BLaER1 treated with 17β-estradiol and CSF1 and Interleukin-3, amounts not matched to agents 10 nM and 100 nM (cell line): ENCODE results near the gene VOPP1.

ENCODE experiments used
- H3K27ac ChIP-seq, 11 experiments: shearing (Covaris generic); formaldehyde crosslinking; 2 replicates each; pipeline ENCODE4 v1.8.1; 2022
- H3K27me3 ChIP-seq, 11 experiments: shearing (Covaris generic); formaldehyde crosslinking; 2 replicates each; pipeline ENCODE4 v1.8.1; 2022
- H3K36me3 ChIP-seq, 11 experiments: shearing (Covaris generic); formaldehyde crosslinking; 2 replicates each; pipeline ENCODE4 v1.8.1; 2022
- H3K4me1 ChIP-seq, 10 experiments: shearing (Covaris generic); formaldehyde crosslinking; 2 replicates each; pipeline ENCODE4 v1.8.1; 2022
- H3K4me2 ChIP-seq, 11 experiments: shearing (Covaris generic); formaldehyde crosslinking; 2 replicates each; pipeline ENCODE4 v1.8.1; 2022
- H3K4me3 ChIP-seq, 10 experiments: shearing (Covaris generic); formaldehyde crosslinking; 2 replicates each; pipeline ENCODE4 v1.8.1; 2022
- H3K9ac ChIP-seq, 11 experiments: shearing (Covaris generic); formaldehyde crosslinking; 2 replicates each; pipeline ENCODE4 v1.8.1; 2022
- H3K9me3 ChIP-seq, 11 experiments: shearing (Covaris generic); formaldehyde crosslinking; replicated peaks in 1 of 11; 2 replicates each; pipeline ENCODE4 v1.8.1; 2022
- H4K20me1 ChIP-seq, 11 experiments: shearing (Covaris generic); formaldehyde crosslinking; 2 replicates each; pipeline ENCODE4 v1.8.1; 2022
- Cebpa-rat ChIP-seq, 11 experiments: shearing (Covaris generic); IDR thresholded peaks; 2 replicates each; pipeline ENCODE4 v1.8.1; 2022

Gene VOPP1

GRCh38 chr7:55563596-55564325 is 8.5 kb downstream of the VOPP1 start:
- H3K36me3 ChIP-seq, result peaks cover 0 to 13% (median 0%) of the 10 kb centered on the region in 11 experiments; a peak in 6 of 22 replicates
- no peak overlapping the region for H3K4me3 ChIP-seq
- no peaks in the 10 kb centered on the region for H3K9me3 ChIP-seq
- no peaks in the 10 kb centered on the region for H3K27me3 ChIP-seq
- TF ChIP-seq Cebpa-rat (IDR thresholded peaks at IDR 0.05), result no peak
- H3K27ac ChIP-seq, result peak overlapping the region in 1 of 11 experiments; percentile 8; a peak in 1 of 22 replicates
- peak overlapping the region in 3 of 11 experiments; percentile 69 to 75 (median 71); a peak in 5 of 22 replicates for H3K4me2 ChIP-seq
- peaks cover 53 to 99% (median 90%) of the 10 kb centered on the region in 11 experiments; a peak in 21 of 22 replicates for H4K20me1 ChIP-seq
- H3K9ac ChIP-seq, result no peak overlapping the region
- peaks cover 32 to 72% (median 47%) of the 10 kb centered on the region in 10 experiments for H3K4me1 ChIP-seq

DNA sequence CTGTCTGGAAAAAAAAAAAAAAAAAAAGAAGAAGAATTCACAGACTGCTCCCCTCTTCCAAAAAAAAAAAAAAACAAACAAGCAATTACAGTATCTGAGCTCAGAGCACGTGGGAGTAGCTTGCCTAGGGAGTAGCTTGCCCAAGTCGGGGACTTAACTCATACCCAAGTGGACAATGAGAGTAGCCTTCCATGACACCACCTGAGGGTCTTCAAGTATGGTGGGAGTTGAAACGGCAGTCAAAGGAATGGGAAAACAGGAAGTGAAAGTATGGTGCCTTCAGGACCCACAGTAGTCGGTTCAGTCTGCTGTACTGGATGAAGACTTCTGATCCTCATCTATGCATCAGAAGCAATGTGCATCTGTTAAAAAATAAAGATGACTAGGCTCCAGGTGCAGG is 10.6 kb downstream of the VOPP1 start:
- Histone ChIP-seq H4K20me1 (peaks cover 49 to 99% (median 90%) of the 10 kb centered on the region in 11 experiments; a peak in 21 of 22 replicates), H3K4me2 (peak overlapping the region in 5 of 11 experiments; percentile 21 to 56 (median 32); a peak in 8 of 22 replicates), H3K4me1 (peaks cover 31 to 76% (median 46%) of the 10 kb centered on the region in 10 experiments), H3K4me3 (no peak overlapping the region), H3K9me3 (no peaks in the 10 kb centered on the region), H3K36me3 (peaks cover 0 to 5% (median 0%) of the 10 kb centered on the region in 11 experiments; a peak in 2 of 22 replicates), H3K27ac (no peak overlapping the region), H3K9ac (no peak overlapping the region), H3K27me3 (no peaks in the 10 kb centered on the region)
- TF ChIP-seq Cebpa-rat (IDR thresholded peaks at IDR 0.05), result no peak

GRCh38 chr7:55558962-55559920 is 13.1 kb downstream of the VOPP1 start:
- no peak overlapping the region for H3K9ac ChIP-seq
- H3K4me3 ChIP-seq, result no peak overlapping the region
- no peak for TF ChIP-seq Cebpa-rat (IDR thresholded peaks at IDR 0.05)
- H4K20me1 ChIP-seq, result peaks cover 44 to 100% (median 91%) of the 10 kb centered on the region in 11 experiments; a peak in 21 of 22 replicates
- no peaks in the 10 kb centered on the region for H3K9me3 ChIP-seq
- peaks cover 6 to 25% (median 17%) of the 10 kb centered on the region in 11 experiments; a peak in 18 of 22 replicates for H3K36me3 ChIP-seq
- H3K27me3 ChIP-seq, result no peaks in the 10 kb centered on the region
- H3K4me1 ChIP-seq, result peaks cover 27 to 60% (median 34%) of the 10 kb centered on the region in 10 experiments
- H3K4me2 ChIP-seq, result peak overlapping the region in 5 of 11 experiments; percentile 5 to 42 (median 26); a peak in 3 of 22 replicates
- peak overlapping the region in 1 of 11 experiments; percentile 21; a peak in 1 of 22 replicates for H3K27ac ChIP-seq

GRCh38 chr7:55557666-55558188 is 14.6 kb downstream of the VOPP1 start:
- H3K9ac ChIP-seq, result no peak overlapping the region

GRCh38 chr7:55556492-55556891 is 15.8 kb downstream of the VOPP1 start:
- Histone ChIP-seq H3K36me3 (peaks cover 7 to 31% (median 19%) of the 10 kb centered on the region in 11 experiments; a peak in 17 of 22 replicates), H3K27ac (no peak overlapping the region), H3K9me3 (no peaks in the 10 kb centered on the region), H3K4me3 (no peak overlapping the region), H3K4me2 (no peak overlapping the region; a peak in 1 of 22 replicates), H3K4me1 (peaks cover 40 to 63% (median 49%) of the 10 kb centered on the region in 10 experiments), H3K9ac (no peak overlapping the region), H4K20me1 (peaks cover 50 to 100% (median 93%) of the 10 kb centered on the region in 11 experiments; a peak in 21 of 22 replicates), H3K27me3 (no peaks in the 10 kb centered on the region)
- no peak for TF ChIP-seq Cebpa-rat (IDR thresholded peaks at IDR 0.05)

More at GRCh38 chr7:55557666-55558188, 14.6 kb downstream of the VOPP1 start:
- peak overlapping the region in 8 of 11 experiments; percentile 3 to 50 (median 28); a peak in 13 of 22 replicates for H3K4me2 ChIP-seq
- no peak overlapping the region for H3K27ac ChIP-seq
- H3K9me3 ChIP-seq, result no peaks in the 10 kb centered on the region
- H3K4me1 ChIP-seq, result peaks cover 42 to 65% (median 47%) of the 10 kb centered on the region in 10 experiments
- H3K36me3 ChIP-seq, result peaks cover 7 to 31% (median 19%) of the 10 kb centered on the region in 11 experiments; a peak in 18 of 22 replicates
- H3K27me3 ChIP-seq, result no peaks in the 10 kb centered on the region
- H4K20me1 ChIP-seq, result peaks cover 47 to 100% (median 95%) of the 10 kb centered on the region in 11 experiments; a peak in 21 of 22 replicates
- TF ChIP-seq Cebpa-rat (IDR thresholded peaks at IDR 0.05), result no peak
- no peak overlapping the region for H3K4me3 ChIP-seq

- no peaks in the 10 kb centered on the region for H3K9me3 ChIP-seq
- H3K4me1 ChIP-seq, result peaks cover 40 to 61% (median 50%) of the 10 kb centered on the region in 10 experiments
- no peak overlapping the region for H3K9ac ChIP-seq
- no peak overlapping the region for H3K4me2 ChIP-seq
- no peak overlapping the region for H3K27ac ChIP-seq
- no peaks in the 10 kb centered on the region for H3K27me3 ChIP-seq
- H4K20me1 ChIP-seq, result peaks cover 50 to 100% (median 93%) of the 10 kb centered on the region in 11 experiments; a peak in 21 of 22 replicates
- H3K36me3 ChIP-seq, result peaks cover 7 to 31% (median 19%) of the 10 kb centered on the region in 11 experiments; a peak in 17 of 22 replicates
- TF ChIP-seq Cebpa-rat (IDR thresholded peaks at IDR 0.05), result no peak
- no peak overlapping the region for H3K4me3 ChIP-seq
Observed at GRCh38 chr7:55556031-55556430, 16.3 kb downstream of the VOPP1 start.

DNA sequence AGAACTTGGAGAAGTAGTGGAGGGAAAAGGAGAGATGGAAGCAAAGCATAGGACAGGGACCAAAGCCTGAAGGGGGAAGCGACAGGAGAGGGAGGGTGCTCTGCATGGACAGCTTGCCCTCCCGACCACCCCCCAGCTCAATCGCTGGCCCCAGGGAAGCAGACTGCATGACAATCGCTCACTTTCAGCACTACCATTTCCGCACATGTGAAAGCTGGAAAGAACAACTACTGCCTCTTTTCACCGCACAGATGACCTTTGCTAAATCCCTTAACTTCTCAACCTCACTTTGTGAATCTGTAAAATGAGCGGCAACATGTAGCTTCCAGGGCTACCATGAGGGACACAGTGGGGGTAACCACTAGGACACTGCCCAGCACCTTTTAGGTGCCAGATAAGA is 17.1 kb downstream of the VOPP1 start:
- H3K9me3 ChIP-seq, result no peaks in the 10 kb centered on the region
- H3K27ac ChIP-seq, result no peak overlapping the region
- no peaks in the 10 kb centered on the region for H3K27me3 ChIP-seq
- H3K4me3 ChIP-seq, result no peak overlapping the region
- H3K9ac ChIP-seq, result no peak overlapping the region
- peaks cover 49 to 64% (median 55%) of the 10 kb centered on the region in 10 experiments for H3K4me1 ChIP-seq
- H3K36me3 ChIP-seq, result peaks cover 7 to 31% (median 19%) of the 10 kb centered on the region in 11 experiments; a peak in 17 of 22 replicates
- H4K20me1 ChIP-seq, result peaks cover 43 to 100% (median 85%) of the 10 kb centered on the region in 11 experiments; a peak in 21 of 22 replicates
- H3K4me2 ChIP-seq, result no peak overlapping the region
- TF ChIP-seq Cebpa-rat (IDR thresholded peaks at IDR 0.05), result no peak

DNA sequence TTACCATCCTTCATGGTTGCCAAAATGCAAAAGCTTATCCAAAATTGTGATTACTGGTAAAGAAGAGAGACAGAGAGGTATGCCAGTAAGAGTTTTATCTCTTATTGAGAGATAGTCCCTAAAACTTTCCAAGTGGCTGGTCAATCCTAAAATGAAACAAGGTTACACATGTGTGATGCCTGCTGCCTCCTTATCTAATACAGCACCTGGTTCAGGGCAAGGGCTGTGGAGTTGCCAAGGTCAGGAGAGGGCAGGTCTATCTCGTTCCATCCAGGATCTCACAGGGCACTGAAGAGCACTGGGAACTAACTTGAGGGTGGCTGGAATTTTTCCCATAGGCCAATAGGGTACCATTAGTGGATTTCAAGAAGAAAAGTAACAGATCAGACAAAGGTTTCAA is 18.3 kb downstream of the VOPP1 start:
- peaks cover 36 to 100% (median 84%) of the 10 kb centered on the region in 11 experiments; a peak in 21 of 22 replicates for H4K20me1 ChIP-seq
- peaks cover 60 to 72% (median 61%) of the 10 kb centered on the region in 10 experiments for H3K4me1 ChIP-seq
- no peak overlapping the region for H3K27ac ChIP-seq

More for the DNA sequence above, 18.3 kb downstream of the VOPP1 start:
- no peaks in the 10 kb centered on the region for H3K27me3 ChIP-seq
- peaks cover 7 to 31% (median 19%) of the 10 kb centered on the region in 11 experiments; a peak in 17 of 22 replicates for H3K36me3 ChIP-seq
- H3K9ac ChIP-seq, result no peak overlapping the region
- H3K4me2 ChIP-seq, result peak overlapping the region; percentile 26 to 68 (median 36); a peak in 15 of 22 replicates
- 0 out of 22 replicates have a peak, but pooled peaks cover 0 to 1% (median 0%) of the 10 kb centered on the region in 11 experiments for H3K9me3 ChIP-seq
- TF ChIP-seq Cebpa-rat (IDR thresholded peaks at IDR 0.05), result no peak
- H3K4me3 ChIP-seq, result no peak overlapping the region
